ES-I3 (cell line): ENCODE data around the gene SP3.

Source experiments
- H3K36me3 ChIP-seq: 2 replicates; pipeline ENCODE4 v1.6.1; 2013; ENCODE audit warnings: mild to moderate bottlenecking, low read length, control low read depth, moderate library complexity; ENCODE audit not compliant: insufficient read depth
- H3K4me1 ChIP-seq: 2 replicates; pipeline ENCODE4 v1.6.1; 2013; ENCODE audit warnings: mild to moderate bottlenecking, control low read depth, low read length; ENCODE audit not compliant: insufficient read depth
- H3K9ac ChIP-seq: 2 replicates; pipeline ENCODE4 v1.6.1; 2013; ENCODE audit warnings: low read depth, mild to moderate bottlenecking, low read length, moderate library complexity
- H3K9me3 ChIP-seq: 2 replicates; pipeline ENCODE4 v1.6.1; 2013; ENCODE audit warnings: mild to moderate bottlenecking, low read length, moderate library complexity; ENCODE audit not compliant: control insufficient read depth, insufficient read depth

The SP3 gene

GRCh38 chr2:173989160-173989883 lies 24.1 kb upstream of the SP3 start:
- no peak overlapping the region for H3K9ac ChIP-seq
- H3K9me3 ChIP-seq, result no peaks in the 10 kb centered on the region
- H3K36me3 ChIP-seq, result no peaks in the 10 kb centered on the region
- no peaks in the 10 kb centered on the region for H3K4me1 ChIP-seq

- Histone ChIP-seq H3K9me3 (no peaks in the 10 kb centered on the region), H3K9ac (no peak overlapping the region), H3K36me3 (no peaks in the 10 kb centered on the region), H3K4me1 (peaks cover 7% of the 10 kb centered on the region; the same call in 1 of the 2 replicates)
Observed at GRCh38 chr2:173986805-173987204, 21.6 kb upstream of the SP3 start.

- Histone ChIP-seq H3K9ac (no peak overlapping the region), H3K36me3 (no peaks in the 10 kb centered on the region), H3K4me1 (peaks cover 7% of the 10 kb centered on the region; the same call in 1 of the 2 replicates), H3K9me3 (no peaks in the 10 kb centered on the region)
Observed at GRCh38 chr2:173985605-173985992, 20.4 kb upstream of the SP3 start.

GRCh38 chr2:173984866-173985604 lies 19.9 kb upstream of the SP3 start:
- no peak overlapping the region for H3K9ac ChIP-seq
- H3K9me3 ChIP-seq, result no peaks in the 10 kb centered on the region
- H3K4me1 ChIP-seq, result peaks cover 7% of the 10 kb centered on the region; the same call in 1 of the 2 replicates
- no peaks in the 10 kb centered on the region for H3K36me3 ChIP-seq

GRCh38 chr2:173983391-173983871 lies 18.3 kb upstream of the SP3 start:
- H3K36me3 ChIP-seq, result no peaks in the 10 kb centered on the region
- H3K9ac ChIP-seq, result no peak overlapping the region
- no peaks in the 10 kb centered on the region for H3K9me3 ChIP-seq
- H3K4me1 ChIP-seq, result peaks cover 7% of the 10 kb centered on the region; the same call in 1 of the 2 replicates

- H3K9ac ChIP-seq, result no peak overlapping the region
- H3K4me1 ChIP-seq, result peaks cover 7% of the 10 kb centered on the region; the same call in 1 of the 2 replicates
- no peaks in the 10 kb centered on the region for H3K9me3 ChIP-seq
- H3K36me3 ChIP-seq, result no peaks in the 10 kb centered on the region
Observed at GRCh38 chr2:173982918-173983317, 17.7 kb upstream of the SP3 start.

- Histone ChIP-seq H3K36me3 (no peaks in the 10 kb centered on the region), H3K9me3 (no peaks in the 10 kb centered on the region), H3K9ac (no peak overlapping the region), H3K4me1 (peaks cover 7% of the 10 kb centered on the region; the same call in 1 of the 2 replicates)
Observed at GRCh38 chr2:173982182-173982714, 17.1 kb upstream of the SP3 start.

DNA sequence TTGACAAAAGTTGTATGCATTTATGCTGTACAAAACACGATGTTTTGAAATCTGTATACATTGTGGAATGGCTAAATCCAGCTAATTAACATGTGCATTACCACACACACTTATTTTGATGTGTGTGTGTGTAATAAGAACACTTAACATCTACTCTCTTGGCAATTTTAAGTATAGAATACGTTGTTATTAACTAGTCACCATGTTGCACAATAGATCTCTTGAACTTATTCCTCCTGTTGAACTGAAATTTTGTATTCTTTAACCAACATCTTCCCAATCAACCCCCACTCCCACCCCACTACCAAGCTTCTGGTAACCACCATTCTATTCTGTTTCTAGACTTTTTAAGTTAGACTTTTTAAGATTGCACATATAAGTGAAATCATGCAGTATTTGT lies 16.3 kb upstream of the SP3 start:
- Histone ChIP-seq H3K9ac (no peak overlapping the region), H3K36me3 (no peaks in the 10 kb centered on the region), H3K9me3 (no peaks in the 10 kb centered on the region), H3K4me1 (peaks cover 7% of the 10 kb centered on the region; the same call in 1 of the 2 replicates)

GRCh38 chr2:173979751-173980351 lies 14.7 kb upstream of the SP3 start:
- Histone ChIP-seq H3K9ac (no peak overlapping the region), H3K9me3 (no peaks in the 10 kb centered on the region)

DNA sequence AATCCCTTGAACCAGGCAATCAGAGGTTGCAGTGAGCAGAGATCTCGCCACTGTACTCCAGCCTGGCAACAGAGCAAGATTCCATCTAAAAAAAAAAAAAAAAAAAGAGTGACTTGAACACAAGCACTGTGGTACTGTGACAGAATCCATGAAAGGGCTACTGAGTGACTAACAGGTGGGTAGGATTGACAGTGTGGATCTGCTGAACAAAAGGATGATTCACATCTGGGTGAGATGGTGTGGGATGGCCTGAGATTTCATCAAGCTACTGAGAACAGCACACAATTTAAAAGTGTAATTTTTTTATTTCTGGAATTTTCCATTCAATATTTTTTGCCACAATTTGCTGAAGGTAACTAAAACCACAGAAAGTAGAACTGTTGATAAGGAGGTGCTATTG lies 13.3 kb upstream of the SP3 start:
- no peak overlapping the region for H3K9ac ChIP-seq
- no peaks in the 10 kb centered on the region for H3K36me3 ChIP-seq
- no peaks in the 10 kb centered on the region for H3K9me3 ChIP-seq
- H3K4me1 ChIP-seq, result peaks cover 4% of the 10 kb centered on the region; the same call in 1 of the 2 replicates

More at GRCh38 chr2:173979751-173980351, 14.7 kb upstream of the SP3 start:
- H3K4me1 ChIP-seq, result peaks cover 7% of the 10 kb centered on the region; the same call in 1 of the 2 replicates
- H3K36me3 ChIP-seq, result no peaks in the 10 kb centered on the region

GRCh38 chr2:173972636-173973035 lies 7.5 kb upstream of the SP3 start:
- Histone ChIP-seq H3K9ac (no peak overlapping the region), H3K9me3 (no peaks in the 10 kb centered on the region), H3K4me1 (peaks cover 8% of the 10 kb centered on the region), H3K36me3 (no peaks in the 10 kb centered on the region)

DNA sequence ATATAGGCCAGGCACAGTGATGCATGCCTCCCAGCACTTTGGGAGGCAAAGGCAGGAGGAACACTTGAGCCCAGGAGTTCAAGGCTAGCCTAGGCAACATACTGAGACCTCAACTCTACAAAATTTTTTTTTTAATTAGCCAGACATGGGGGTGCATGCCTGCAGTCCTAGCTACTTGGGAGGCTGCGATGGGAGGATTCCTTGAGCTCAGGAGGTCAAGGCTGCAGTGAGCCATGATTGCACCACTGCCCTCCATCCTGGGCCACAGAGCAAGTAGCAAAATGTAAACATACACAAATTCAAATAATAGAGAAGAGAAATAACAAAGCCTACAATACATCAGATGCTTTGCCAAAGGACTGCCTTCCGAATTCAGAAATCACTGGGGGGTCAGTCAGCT lies 7.0 kb upstream of the SP3 start:
- H3K9me3 ChIP-seq, result no peaks in the 10 kb centered on the region
- H3K36me3 ChIP-seq, result no peaks in the 10 kb centered on the region
- H3K4me1 ChIP-seq, result peaks cover 8% of the 10 kb centered on the region
- H3K9ac ChIP-seq, result no peak overlapping the region

GRCh38 chr2:173970516-173970924 lies 5.3 kb upstream of the SP3 start:
- no peaks in the 10 kb centered on the region for H3K9me3 ChIP-seq
- no peaks in the 10 kb centered on the region for H3K36me3 ChIP-seq
- H3K4me1 ChIP-seq, result peaks cover 8% of the 10 kb centered on the region
- no peak overlapping the region for H3K9ac ChIP-seq

DNA sequence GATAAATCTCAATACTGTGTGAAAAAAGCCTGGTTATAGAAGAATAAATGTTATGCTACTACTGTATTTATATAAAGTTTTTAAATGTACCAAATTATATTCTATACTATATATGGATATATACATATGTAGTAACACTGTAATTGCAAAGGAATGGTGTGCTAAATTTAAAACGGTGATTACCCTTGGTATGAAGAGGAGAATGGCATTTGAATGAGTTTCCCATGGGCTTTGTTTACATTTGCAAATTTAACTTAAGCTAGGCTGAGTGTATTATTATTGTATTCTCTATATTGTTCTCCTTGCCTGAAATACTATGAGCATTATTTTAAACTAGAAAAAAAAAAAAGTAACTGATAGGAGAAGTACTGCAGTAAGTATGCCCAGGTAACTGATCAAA lies 4.7 kb upstream of the SP3 start:
- Histone ChIP-seq H3K9ac (no peak overlapping the region), H3K9me3 (no peaks in the 10 kb centered on the region), H3K36me3 (no peaks in the 10 kb centered on the region), H3K4me1 (peaks cover 8% of the 10 kb centered on the region)
